Thoracic aorta (tissue), 2 donors: Measurements from ENCODE around the gene TCF21. TPM values are rescaled to one million over a fixed set of nuclear protein-coding genes. Genes with fewer than 3 reads are reported as not detected.
A peak's percentile ranks its signal among the peaks of the same experiment; 100 is the strongest.

Source experiments
- ATAC-seq: fragments of 150-250 bp; one replicate; pipeline ENCODE4 v1.8.0; 2017; ENCODE audit warnings: low read depth; ENCODE audit not compliant: insufficient number of reproducible peaks, low FRiP score
- DNase-seq: peaks from one replicate; pipeline ENCODE4 v3.0.0-alpha.2; 2020; ENCODE audit warnings: low spot score
- H3K27ac ChIP-seq, 2 donors: fragments of 200-600 bp; sonication (generic); 1 replicate in 1 of 2; 2 replicates in 1 of 2; pipeline ENCODE4 v1.5.1; 2016; ENCODE audit warnings: mild to moderate bottlenecking in 2 of 2, moderate library complexity in 2 of 2
- H3K27me3 ChIP-seq: fragments of 200-600 bp; sonication (generic); replicated peaks from 2 replicates; pipeline ENCODE4 v1.6.0; 2016; ENCODE audit warnings: mild to moderate bottlenecking; ENCODE audit not compliant: insufficient read depth
- H3K36me3 ChIP-seq: fragments of 200-600 bp; sonication (generic); one replicate; pipeline ENCODE4 v1.5.1; 2016
- H3K4me1 ChIP-seq, 2 donors: fragments of 200-600 bp; sonication (generic); 1 replicate in 1 of 2; 2 replicates in 1 of 2; pipeline versions ENCODE4 v1.5.1 to v1.6.0; 2016; ENCODE audit warnings: low read depth in 2 of 2, mild to moderate bottlenecking in 1 of 2; ENCODE audit not compliant: control insufficient read depth in 1 of 2
- H3K4me3 ChIP-seq: fragments of 200-600 bp; sonication (generic); 2 replicates; pipeline ENCODE4 v1.5.1; 2016; ENCODE audit warnings: mild to moderate bottlenecking
- H3K9me3 ChIP-seq: fragments of 200-600 bp; sonication (generic); 2 replicates; pipeline ENCODE4 v1.5.1; 2016
- CTCF ChIP-seq: fragments of 200-600 bp; sonication (generic); IDR thresholded peaks from one replicate; pipeline ENCODE4 v1.5.1; 2019; ENCODE audit warnings: antibody characterized with exemption
- total RNA-seq, 2 donors: library from RNA; depleted of rRNA; stranded (reverse); fragments of >200 nt; gene quantifications; one replicate each; pipeline versions ENCODE4 v1.1.0 to v1.2.3, GENCODE V29; 2016

Gene TCF21
- total RNA-seq = under 1 TPM in 1 of 2 donors, not detected in 1; 0.28 TPM

DNA sequence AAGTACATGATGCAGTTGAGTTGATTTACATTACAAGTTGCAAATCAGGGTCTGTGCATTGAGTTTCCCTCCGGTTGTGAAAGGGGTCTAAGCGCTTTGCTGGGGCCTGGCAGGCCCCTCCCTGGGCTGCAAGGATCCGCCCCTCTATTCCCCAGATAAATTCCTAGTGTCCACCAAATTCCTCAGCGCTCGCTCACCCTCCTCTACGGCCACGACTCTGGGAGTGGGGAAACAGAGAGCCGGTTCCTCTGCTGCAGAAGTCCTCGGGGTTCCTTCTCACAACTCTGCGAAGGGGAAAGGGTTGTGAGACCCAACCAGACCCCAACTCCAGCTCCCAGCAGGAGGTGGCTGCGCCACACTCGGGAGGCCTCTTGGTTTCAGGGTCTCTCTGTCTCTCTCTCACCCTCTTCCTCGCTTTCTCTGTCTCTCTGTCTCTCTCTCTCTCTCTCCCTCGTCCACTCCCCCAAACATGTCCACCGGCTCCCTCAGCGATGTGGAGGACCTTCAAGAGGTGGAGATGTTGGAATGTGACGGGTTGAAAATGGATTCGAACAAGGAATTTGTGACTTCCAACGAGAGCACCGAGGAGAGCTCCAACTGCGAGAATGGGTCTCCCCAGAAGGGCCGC lies at the start of gene TCF21:
TSS of gene TCF21 (plus strand) at position 185 of the 628 bp plus-strand sequence. CDS start at position 470, 285 bp downstream.
- TF ChIP-seq CTCF = no peak
- ATAC-seq = no peak
- H3K27ac ChIP-seq = peak within 1 kb of the TSS in 1 of 2 donors; percentile 13
- H3K27me3 ChIP-seq = peaks cover 49% of the 10 kb centered on the region
- peaks cover 9 to 19% of the 10 kb centered on the region in 2 donors for H3K4me1 ChIP-seq
- no peaks in the 10 kb centered on the region for H3K9me3 ChIP-seq
- no peak within 1 kb of the TSS for H3K4me3 ChIP-seq
- DNase-seq = no peak
- H3K36me3 ChIP-seq = no peaks in the 10 kb centered on the region

DNA sequence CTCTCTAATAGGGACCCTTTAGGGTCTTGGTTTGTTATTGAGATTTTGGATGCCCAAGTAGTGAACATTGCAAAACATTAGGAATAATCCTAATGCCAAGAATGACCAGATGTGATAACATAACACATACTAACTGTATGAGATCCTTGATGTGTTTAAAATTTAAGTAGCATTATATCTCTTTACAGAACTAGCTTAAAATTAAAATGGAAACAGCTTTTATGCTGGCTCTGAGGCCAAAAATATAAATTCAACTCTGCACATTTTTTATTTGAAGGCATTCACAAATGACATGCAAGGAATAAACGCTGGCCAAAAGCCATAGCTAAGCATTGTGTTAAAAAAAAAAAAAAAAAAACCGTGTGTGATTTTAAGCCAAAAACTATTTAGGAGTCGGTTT lies 47.7 kb upstream of the TCF21 start:
- H3K4me1 ChIP-seq = peaks cover 0 to 2% of the 10 kb centered on the region in 2 donors
- no peak for TF ChIP-seq CTCF
- H3K36me3 ChIP-seq = no peaks in the 10 kb centered on the region
- no peak for DNase-seq
- no peaks in the 10 kb centered on the region for H3K9me3 ChIP-seq
- H3K4me3 ChIP-seq = no peak overlapping the region
- ATAC-seq = no peak
- H3K27me3 ChIP-seq = no peaks in the 10 kb centered on the region
- H3K27ac ChIP-seq = no peak overlapping the region

GRCh38 chr6:133843098-133843497 lies 45.8 kb upstream of the TCF21 start:
- Histone ChIP-seq H3K36me3 (no peaks in the 10 kb centered on the region), H3K4me1 (no peaks in the 10 kb centered on the region), H3K27me3 (no peaks in the 10 kb centered on the region), H3K27ac (no peak overlapping the region), H3K4me3 (no peak overlapping the region), H3K9me3 (no peaks in the 10 kb centered on the region)
- no peak for TF ChIP-seq CTCF
- DNase-seq (no peak), ATAC-seq (no peak)

GRCh38 chr6:133844709-133845108 lies 44.2 kb upstream of the TCF21 start:
- Histone ChIP-seq H3K4me3 (no peak overlapping the region), H3K27me3 (no peaks in the 10 kb centered on the region), H3K4me1 (no peaks in the 10 kb centered on the region), H3K9me3 (no peaks in the 10 kb centered on the region), H3K27ac (no peak overlapping the region), H3K36me3 (no peaks in the 10 kb centered on the region)
- ATAC-seq = no peak
- no peak for TF ChIP-seq CTCF
- DNase-seq = no peak

DNA sequence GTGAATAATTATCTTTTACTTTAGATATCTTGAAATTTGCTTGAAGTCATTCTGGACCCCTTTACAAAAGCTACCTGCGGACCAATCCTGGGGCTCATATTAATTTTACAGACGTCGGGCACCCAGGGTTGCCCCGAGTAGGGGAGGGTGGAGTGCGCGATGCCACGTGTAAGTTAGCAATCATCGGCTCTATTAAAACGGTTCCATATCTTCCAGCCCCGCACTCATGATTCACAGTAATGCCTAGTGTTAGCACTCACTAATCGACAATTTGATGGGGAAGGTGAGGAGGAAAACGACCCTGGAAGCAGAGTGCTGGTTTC lies 34.9 kb upstream of the TCF21 start:
- no peaks in the 10 kb centered on the region for H3K36me3 ChIP-seq
- peaks cover 17% of the 10 kb centered on the region for H3K27me3 ChIP-seq
- peaks cover 6 to 9% of the 10 kb centered on the region in 2 donors for H3K4me1 ChIP-seq
- H3K27ac ChIP-seq = no peak overlapping the region
- no peak for TF ChIP-seq CTCF
- no peaks in the 10 kb centered on the region for H3K9me3 ChIP-seq
- no peak overlapping the region for H3K4me3 ChIP-seq
- ATAC-seq = no peak
- DNase-seq = no peak
